ENCODE results near the gene LRMDA. TPM values are rescaled to one million over a fixed set of nuclear protein-coding genes. Genes with fewer than 3 reads are reported as not detected.

The LRMDA gene
- total and polyA plus RNA-seq, 2 of the 8 experiments (the other 6 are each of a cell fraction or from before 2014, with no cell fraction given) = 0.86 to 2.8 TPM

- Histone ChIP-seq H3K79me2 (ENCODE audit: control insufficient read depth in 1 of 2, insufficient read depth in 2 of 2, low read length in 2 of 2) (no peaks in the 10 kb centered on the region), H3K9me3 (ENCODE audit: insufficient read depth in 2 of 2, low read depth in 1 of 2, low read length in 1 of 2) (no peaks in the 10 kb centered on the region), H3K79me1 (ENCODE audit: low read depth, low read length) (no peaks in the 10 kb centered on the region), H2BK15ac (ENCODE audit: low read length) (no peak overlapping the region), H3K56ac (replicated peaks; ENCODE audit: insufficient read length, low read depth, low read length) (no peak overlapping the region), H3K36me3 (ENCODE audit: control insufficient read depth in 2 of 4, insufficient read depth in 4 of 4, low read length in 3 of 4) (no peaks in the 10 kb centered on the region), H3K18ac (ENCODE audit: extremely low read depth, low read length) (no peak overlapping the region), H4K20me1 (replicated peaks in 1 of 2; ENCODE audit: control insufficient read depth in 1 of 2, insufficient read depth in 2 of 2, low read length in 2 of 2) (no peaks in the 10 kb centered on the region), H4K8ac (ENCODE audit: extremely low read depth, insufficient read depth, low read length) (no peak overlapping the region), H3K4ac (replicated peaks; ENCODE audit: insufficient read length, low read depth, low read length) (no peak overlapping the region), H3K4me1 (replicated peaks in 1 of 4; ENCODE audit: control insufficient read depth in 3 of 4, insufficient read depth in 4 of 4, low read length in 3 of 4) (peaks cover 0 to 4% (median 0%) of the 10 kb centered on the region in 4 experiments; a peak in 1 of 7 replicates), H4K5ac (ENCODE audit: insufficient read length, low read depth, low read length) (no peak overlapping the region), H3K27ac (ENCODE audit: low read depth, low read length) (no peak overlapping the region), H2AFZ (ENCODE audit: low read length) (no peak overlapping the region), H3K14ac (ENCODE audit: insufficient read length) (no peak overlapping the region), H2BK20ac (ENCODE audit: low read length) (no peak overlapping the region), H3K9ac (replicated peaks in 1 of 4; ENCODE audit: extremely low read depth in 1 of 4, low read depth in 3 of 4, low read length in 3 of 4) (no peak overlapping the region), H3K4me3 (ENCODE audit: extremely low read depth in 1 of 4, insufficient read depth in 2 of 4, low read depth in 3 of 4, low read length in 4 of 4) (no peak overlapping the region), H3K23me2 (ENCODE audit: low read depth, low read length) (peaks cover 1% of the 10 kb centered on the region; the same call in 1 of the 2 replicates), H3K4me2 (ENCODE audit: insufficient read depth in 1 of 2, low read depth in 2 of 2, low read length in 2 of 2) (no peak overlapping the region), H2BK120ac (replicated peaks; ENCODE audit: low read depth, low read length) (no peak overlapping the region), H2BK12ac (ENCODE audit: low read depth, low read length) (no peak overlapping the region), H3K27me3 (replicated peaks in 1 of 4; ENCODE audit: control insufficient read depth in 3 of 4, extremely low read depth in 1 of 4, insufficient read depth in 3 of 4, low read length in 3 of 4) (no peaks in the 10 kb centered on the region), H3K23ac (ENCODE audit: insufficient read length) (no peak overlapping the region), H2AK5ac (ENCODE audit: low read depth, low read length) (no peak overlapping the region), H4K91ac (replicated peaks; ENCODE audit: insufficient read length, low read length) (no peak overlapping the region), H2BK5ac (ENCODE audit: low read depth, low read length) (no peak overlapping the region)
- 92% methylated on average over 11 of the region's 11 CpGs; no CpG with 5 or more reads in 1 of the 2 experiments for WGBS, 2 experiments (ENCODE audit: extremely low coverage in 1 of 2, insufficient coverage in 1 of 2, insufficient read length in 1 of 2, insufficient replicate concordance in 2 of 2, low coverage in 1 of 2, low lambda C conversion rate in 2 of 2, missing lambda C conversion rate in 1 of 2)
- no peak for DNase-seq (ENCODE audit: low read depth in 1 of 2, low spot score in 2 of 2)
- ChIA-PET POLR2A (ENCODE audit: partially characterized antibody) (no interaction called here), CTCF (ENCODE audit: partially characterized antibody) (interaction anchor here (0.6 to 1.2 kb wide), 3 partner anchors 273 to 677 kb away, joined by 3 to 4 read pairs (median 3); no protein-coding TSS in a partner anchor)
- FAIRE-seq = no peak
- TF ChIP-seq SIN3A (conservative IDR thresholded peaks at IDR 0.05 in 1 of 2, IDR thresholded peaks at IDR 0.05 in 1 of 2; ENCODE audit: low read depth in 1 of 2, low read length in 2 of 2) = no peak
- no peak for TF ChIP-seq EP300 (IDR thresholded peaks at IDR 0.05; ENCODE audit: borderline replicate concordance in 1 of 2, low read depth in 2 of 2, low read length in 2 of 2)
Observed at GRCh38 chr10:75682649-75683557, 251.5 kb downstream of the LRMDA start.
